IPS DF 6.9 (cell line): ENCODE results near the gene PAX5.
"Not testable (repeated sequence)": the region's sequence is repeated elsewhere in the genome, so short reads cannot be mapped to it uniquely, and the experiment has no call there.

Experiments used
- DNase-seq: peaks from one replicate; pipeline ENCODE4 v3.0.0-alpha.2; 2013; ENCODE audit warnings: low read depth, low spot score
- H3K27ac ChIP-seq: one replicate; pipeline ENCODE4 v1.5.1; 2013; ENCODE audit warnings: low read length, control low read depth
- H3K27me3 ChIP-seq: 2 replicates; pipeline ENCODE4 v1.6.1; 2013; ENCODE audit warnings: mild to moderate bottlenecking, low read length; ENCODE audit not compliant: control insufficient read depth, insufficient read depth
- H3K36me3 ChIP-seq: 2 replicates; pipeline ENCODE4 v1.6.1; 2013; ENCODE audit warnings: low read length; ENCODE audit not compliant: control insufficient read depth, insufficient read depth
- H3K4me1 ChIP-seq: 2 replicates; pipeline ENCODE4 v1.6.1; 2013; ENCODE audit warnings: low read length; ENCODE audit not compliant: control insufficient read depth, insufficient read depth
- H3K4me3 ChIP-seq: 2 replicates; pipeline ENCODE4 v1.5.1; 2013; ENCODE audit warnings: mild to moderate bottlenecking, low read length
- H3K9me3 ChIP-seq: 2 replicates; pipeline ENCODE4 v1.6.1; 2013; ENCODE audit warnings: low read length, inconsistent platforms; ENCODE audit not compliant: control insufficient read depth, insufficient read depth
- WGBS: extraction: QIAGEN DNeasy Blood & Tissue Kit; methylation state at CpG from one replicate; pipeline ENCODE4 v1.1.7; 2013; ENCODE audit warnings: mixed read lengths, missing lambda C conversion rate; ENCODE audit not compliant: insufficient read length, insufficient coverage; 5-methylcytosine and 5-hydroxymethylcytosine counted together

Gene PAX5

GRCh38 chr9:36869605-36870004, 164.5 kb downstream of the PAX5 start:
- WGBS = 100% methylated on average over 1 of the region's 1 CpG
- not testable (repeated sequence) for H3K36me3 ChIP-seq, H3K27me3 ChIP-seq, DNase-seq, H3K9me3 ChIP-seq, H3K4me3 ChIP-seq, H3K27ac ChIP-seq, H3K4me1 ChIP-seq

- Histone ChIP-seq H3K27ac (no peak overlapping the region), H3K4me1 (peaks cover 2% of the 10 kb centered on the region; the same call in 1 of the 2 replicates), H3K9me3 (no peaks in the 10 kb centered on the region), H3K36me3 (no peaks in the 10 kb centered on the region), H3K27me3 (no peaks in the 10 kb centered on the region), H3K4me3 (no peak overlapping the region)
- no peak for DNase-seq
- WGBS = no CpG with 5 or more reads among the region's 11 CpGs
Observed at GRCh38 chr9:36868586-36869282, 165.3 kb downstream of the PAX5 start.

GRCh38 chr9:36867672-36868471, 166.2 kb downstream of the PAX5 start:
- no peaks in the 10 kb centered on the region for H3K27me3 ChIP-seq
- H3K4me1 ChIP-seq = peaks cover 2% of the 10 kb centered on the region; the same call in 1 of the 2 replicates
- H3K36me3 ChIP-seq = no peaks in the 10 kb centered on the region
- WGBS = no CpG with 5 or more reads among the region's 22 CpGs
- no peak overlapping the region for H3K27ac ChIP-seq
- DNase-seq = no peak
- H3K4me3 ChIP-seq = no peak overlapping the region
- H3K9me3 ChIP-seq = no peaks in the 10 kb centered on the region

- DNase-seq = no peak
- Histone ChIP-seq H3K9me3 (no peaks in the 10 kb centered on the region), H3K27ac (no peak overlapping the region), H3K36me3 (no peaks in the 10 kb centered on the region), H3K27me3 (no peaks in the 10 kb centered on the region), H3K4me1 (peaks cover 2% of the 10 kb centered on the region; the same call in 1 of the 2 replicates), H3K4me3 (no peak overlapping the region)
- WGBS = no CpG with 5 or more reads among the region's 8 CpGs
Observed at GRCh38 chr9:36867241-36867640, 166.8 kb downstream of the PAX5 start.

- Histone ChIP-seq H3K27me3 (no peaks in the 10 kb centered on the region), H3K9me3 (no peaks in the 10 kb centered on the region), H3K27ac (no peak overlapping the region), H3K4me3 (no peak overlapping the region), H3K36me3 (no peaks in the 10 kb centered on the region), H3K4me1 (peaks cover 2% of the 10 kb centered on the region; the same call in 1 of the 2 replicates)
- DNase-seq = no peak
- WGBS = no CpG with 5 or more reads among the region's 7 CpGs
Observed at GRCh38 chr9:36866840-36867239, 167.2 kb downstream of the PAX5 start.

- Histone ChIP-seq H3K27me3 (no peaks in the 10 kb centered on the region), H3K27ac (no peak overlapping the region), H3K4me3 (no peak overlapping the region), H3K36me3 (no peaks in the 10 kb centered on the region), H3K9me3 (no peaks in the 10 kb centered on the region), H3K4me1 (peaks cover 2% of the 10 kb centered on the region; the same call in 1 of the 2 replicates)
- no peak for DNase-seq
- WGBS = no CpG with 5 or more reads among the region's 20 CpGs
Observed at GRCh38 chr9:36865731-36866635, 168.1 kb downstream of the PAX5 start.

GRCh38 chr9:36864491-36865410, 169.3 kb downstream of the PAX5 start:
- no peak overlapping the region for H3K27ac ChIP-seq
- no CpG with 5 or more reads among the region's 31 CpGs for WGBS
- no peaks in the 10 kb centered on the region for H3K36me3 ChIP-seq
- H3K4me1 ChIP-seq = peaks cover 2% of the 10 kb centered on the region; the same call in 1 of the 2 replicates
- no peaks in the 10 kb centered on the region for H3K27me3 ChIP-seq
- no peak for DNase-seq
- no peaks in the 10 kb centered on the region for H3K9me3 ChIP-seq
- no peak overlapping the region for H3K4me3 ChIP-seq

GRCh38 chr9:36862206-36863145, 171.6 kb downstream of the PAX5 start:
- Histone ChIP-seq H3K27me3 (no peaks in the 10 kb centered on the region), H3K4me3 (no peak overlapping the region), H3K9me3 (no peaks in the 10 kb centered on the region), H3K4me1 (peaks cover 3% of the 10 kb centered on the region; the same call in 1 of the 2 replicates), H3K36me3 (no peaks in the 10 kb centered on the region), H3K27ac (no peak overlapping the region)
- no peak for DNase-seq
- no CpG with 5 or more reads among the region's 21 CpGs for WGBS
